Stimulated activated CD8-positive, alpha-beta memory T cell treated with anti-CD3 and anti-CD28 coated beads, Interleukin-7, amount 100 ng/mL, for 48 hours (primary cell): Measurements from ENCODE around the gene RPTOR.

Experiments used
- DNase-seq, 2 donors: peaks; one replicate each; pipeline ENCODE4 v3.0.0-alpha.2; 2020; ENCODE audit warnings: low read depth in 1 of 2; ENCODE audit errors: extremely low read depth in 1 of 2

The RPTOR gene

DNA sequence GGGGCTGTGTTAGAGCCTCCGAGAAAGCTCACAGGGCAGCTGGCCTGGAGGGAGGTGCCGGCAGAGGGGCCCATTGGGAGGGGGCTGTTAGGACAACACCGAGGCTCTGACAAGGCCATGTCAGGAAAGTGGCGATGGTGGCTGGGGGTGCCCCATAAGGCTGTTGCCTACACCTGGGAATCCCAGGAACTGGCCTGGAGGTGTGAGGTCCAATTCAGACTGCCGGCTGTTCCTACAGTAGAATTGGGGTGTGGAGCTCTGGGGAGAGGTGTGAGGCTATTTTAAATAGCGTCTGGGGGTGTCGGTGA is 292.0 kb downstream of the RPTOR start:
- no peak for DNase-seq

- DNase-seq, result no peak
These were observed 292.4 kb downstream of the RPTOR start for GRCh38 chr17:80836971-80837481.

- DNase-seq, result no peak
These were observed 293.1 kb downstream of the RPTOR start for GRCh38 chr17:80837711-80838110.

GRCh38 chr17:80838311-80839025 is 293.8 kb downstream of the RPTOR start:
- no peak for DNase-seq

DNA sequence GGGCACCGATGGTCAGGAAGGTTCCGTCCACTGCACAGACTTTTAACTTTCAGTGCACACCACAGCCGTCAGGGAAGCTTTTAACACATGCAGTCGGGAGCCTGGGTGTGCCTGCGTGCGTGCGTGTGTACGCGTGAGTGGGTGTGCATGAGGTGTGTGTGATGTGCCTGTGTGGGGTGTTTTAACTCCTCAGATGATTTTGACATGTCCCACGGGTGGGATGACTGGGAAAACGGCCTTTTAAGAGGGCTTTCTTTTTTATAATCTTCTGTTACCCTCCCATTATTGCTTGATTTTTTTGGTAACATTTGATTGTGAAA is 294.3 kb downstream of the RPTOR start:
- DNase-seq, result no peak

DNA sequence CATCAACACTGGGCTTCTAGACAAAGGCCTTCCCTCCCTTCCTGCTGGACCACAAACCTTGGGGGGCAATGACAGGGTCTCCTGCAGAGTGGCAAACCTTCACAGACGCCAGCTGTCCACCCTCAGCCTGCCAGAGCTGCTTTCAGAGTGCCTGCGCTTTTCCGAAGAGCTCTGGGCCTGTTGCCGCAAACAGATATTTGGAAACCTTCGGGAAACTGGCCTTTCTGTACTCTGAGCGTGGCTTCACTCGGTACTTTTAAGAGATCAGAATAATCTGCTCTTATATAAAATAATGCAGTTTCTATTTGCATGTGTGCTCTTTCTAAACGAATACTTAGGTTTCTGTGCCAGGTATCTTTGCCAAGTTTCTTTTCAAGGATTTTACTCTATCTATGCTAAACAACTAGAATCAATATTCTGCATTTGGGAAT is 294.9 kb downstream of the RPTOR start:
- no peak for DNase-seq

DNA sequence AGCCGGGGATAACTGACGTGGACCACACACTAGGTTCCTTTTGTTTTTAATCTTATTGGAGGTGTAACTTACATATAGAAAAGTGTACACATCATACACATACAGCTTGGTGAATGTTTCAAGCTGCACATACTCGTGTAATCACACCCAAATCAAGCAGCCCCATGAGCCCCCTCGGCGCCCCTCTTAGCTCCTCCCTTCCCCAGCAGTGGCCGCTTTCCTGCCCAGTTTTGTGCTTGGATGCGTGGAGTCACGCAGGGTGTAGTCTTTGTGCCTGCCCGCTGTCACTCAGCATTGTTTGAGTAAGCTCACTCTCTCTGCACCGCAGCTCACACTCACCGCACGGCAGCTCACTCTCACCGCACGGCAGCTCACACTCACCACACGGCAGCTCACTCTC is 295.3 kb downstream of the RPTOR start:
- no peak for DNase-seq

DNA sequence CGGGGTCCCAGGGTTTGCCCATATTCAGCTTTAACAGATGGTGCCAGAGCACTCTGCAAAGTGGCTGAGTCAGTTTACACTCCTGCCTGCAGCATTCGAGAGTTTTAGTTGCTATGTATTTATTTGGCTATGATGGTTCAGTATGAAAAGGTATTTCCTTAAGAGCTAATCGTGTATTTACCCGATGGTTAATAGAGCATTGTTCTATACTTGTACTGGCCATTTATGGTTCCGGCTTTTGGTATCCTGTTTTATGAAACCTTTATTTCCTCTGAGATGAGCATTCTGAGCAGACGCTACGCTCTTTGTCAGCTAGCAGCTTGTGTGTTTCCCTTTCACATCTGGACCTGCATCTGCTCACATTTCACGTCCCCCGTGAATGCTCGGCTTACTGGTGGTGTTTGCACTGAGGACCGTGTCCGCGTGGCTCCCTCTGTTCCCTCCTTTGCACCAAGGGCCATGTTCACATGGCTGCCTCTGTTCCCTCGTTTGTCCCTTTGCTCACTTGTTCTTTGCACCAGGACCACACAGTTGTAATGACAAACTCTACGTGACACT is 297.9 kb downstream of the RPTOR start:
- no peak for DNase-seq

- no peak for DNase-seq
These were observed 299.1 kb downstream of the RPTOR start for GRCh38 chr17:80843741-80844156.

DNA sequence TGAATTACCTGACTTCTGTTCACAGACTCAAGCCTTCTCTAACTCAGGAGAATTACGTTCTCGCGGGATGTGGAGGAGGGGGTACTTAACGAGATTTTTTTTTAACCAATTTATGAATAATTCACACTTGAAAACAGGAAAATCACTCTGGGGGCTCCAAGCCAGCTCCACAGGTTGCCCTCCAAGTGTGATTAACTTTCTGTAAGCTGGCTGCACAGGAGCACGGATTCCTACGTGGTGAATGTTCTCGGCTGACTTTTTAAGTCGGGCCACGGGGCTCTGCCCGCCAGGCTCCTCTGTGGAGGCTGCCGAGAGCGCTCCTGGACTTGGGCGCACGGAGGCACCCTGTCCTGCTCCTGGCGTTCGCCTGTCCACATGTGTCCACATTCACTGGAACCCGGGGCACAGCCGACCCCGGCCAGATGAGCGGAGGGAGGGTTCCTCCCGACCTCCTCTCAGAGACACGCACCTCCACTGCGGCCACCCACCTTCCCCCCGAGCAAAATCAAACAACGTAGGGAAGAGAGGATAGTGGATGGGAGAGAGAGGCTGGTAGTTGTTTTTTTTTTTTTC is 299.9 kb downstream of the RPTOR start:
- no peak for DNase-seq

DNA sequence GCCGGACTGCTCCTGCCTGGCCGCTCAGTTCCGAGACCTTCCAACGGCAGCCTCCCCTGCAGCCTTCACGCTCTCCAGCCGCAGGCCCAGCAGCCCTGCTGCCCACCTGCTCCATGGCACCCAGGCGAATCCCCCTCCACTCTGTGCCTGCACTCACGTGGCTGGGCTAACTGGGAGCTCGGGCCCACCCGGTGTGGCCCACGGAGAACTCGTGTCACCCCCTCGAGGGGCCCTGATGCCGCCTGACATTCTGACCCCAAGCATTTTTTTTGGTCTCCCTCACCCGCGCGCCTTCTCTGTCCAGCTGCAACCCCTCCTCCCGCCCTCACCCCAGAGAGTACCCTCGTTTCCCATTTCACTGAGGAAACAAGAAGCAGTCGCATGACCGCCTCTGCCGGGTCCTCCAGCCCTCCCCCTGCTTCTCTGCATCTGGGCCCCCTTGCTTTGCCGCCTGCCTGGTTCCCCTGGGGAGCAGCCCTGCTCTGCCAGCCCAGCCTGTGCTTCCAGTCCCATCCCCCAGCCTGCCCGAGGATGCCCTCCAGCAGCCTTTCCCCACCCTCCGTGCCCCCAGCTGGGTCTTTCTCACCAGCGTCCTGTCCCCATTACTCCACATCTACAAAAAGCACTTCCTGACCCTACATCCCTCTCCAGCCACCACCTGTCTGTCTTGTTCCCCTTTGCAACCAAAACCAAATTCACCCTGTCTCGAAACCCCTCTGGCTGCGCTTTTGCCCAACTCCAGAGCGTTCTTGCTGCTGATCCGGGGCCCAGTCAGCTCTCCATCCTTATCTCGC is 300.6 kb downstream of the RPTOR start:
- DNase-seq, result no peak

DNA sequence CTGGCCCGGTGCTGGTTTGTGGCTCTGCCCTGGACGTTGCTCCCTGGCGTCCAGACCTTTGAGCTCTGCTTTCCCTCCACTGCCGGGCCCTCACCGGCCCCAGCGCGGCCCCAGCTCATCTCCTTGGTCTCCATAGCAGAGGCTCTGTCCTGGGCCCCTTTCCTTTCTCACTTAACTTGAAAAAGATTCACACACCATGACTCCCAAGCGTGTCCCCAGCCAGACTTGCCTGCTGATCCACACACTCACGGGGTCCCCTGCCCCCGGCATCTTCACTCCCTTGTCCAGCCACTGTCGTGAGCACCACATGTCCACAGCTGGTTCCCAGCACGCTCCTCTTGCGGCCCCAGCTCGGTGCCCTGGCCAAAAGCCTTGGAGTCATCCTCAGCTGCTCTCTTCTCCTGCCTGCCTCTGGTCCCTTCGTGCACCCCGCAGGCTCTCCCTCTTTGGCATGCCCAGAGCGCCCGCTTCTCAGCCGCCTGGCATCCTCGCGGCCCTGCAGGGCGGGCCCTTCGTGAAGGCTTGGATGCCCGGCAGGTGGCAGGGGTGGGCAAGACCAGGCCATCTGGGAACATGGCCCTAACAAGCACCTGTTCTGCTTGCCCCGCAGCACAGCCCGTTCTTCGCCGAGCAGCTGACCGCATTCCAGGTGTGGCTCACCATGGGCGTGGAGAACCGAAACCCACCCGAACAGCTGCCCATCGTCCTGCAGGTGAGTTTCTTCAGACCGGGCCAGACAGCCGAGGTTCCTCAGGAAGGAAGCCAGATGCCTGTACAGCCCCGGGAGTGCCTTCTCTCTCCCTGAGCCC is 301.4 kb downstream of the RPTOR start:
- DNase-seq, result no peak

DNA sequence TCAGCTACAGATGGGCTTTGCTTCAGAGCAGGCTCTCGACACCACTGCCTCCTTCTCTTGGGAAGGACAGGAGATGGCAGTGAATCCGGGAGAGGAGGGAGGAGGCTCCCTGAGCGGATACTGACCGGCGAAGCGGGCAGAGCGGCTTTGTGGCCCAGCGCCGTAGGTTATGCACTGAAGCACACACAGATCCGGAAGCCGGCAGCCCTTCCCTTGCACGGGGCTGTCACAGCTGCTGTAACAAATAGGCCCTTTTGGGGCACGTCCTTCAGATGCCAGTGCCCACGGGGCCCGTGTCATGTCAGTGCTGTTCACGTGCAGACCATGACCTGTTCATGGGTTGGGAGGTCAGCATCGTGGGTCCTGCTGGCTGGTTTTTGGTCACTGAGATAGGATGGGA is 302.3 kb downstream of the RPTOR start:
- no peak for DNase-seq

- DNase-seq, result peak; percentile 64 to 70
These were observed 303.0 kb downstream of the RPTOR start for GRCh38 chr17:80847496-80848230.

GRCh38 chr17:80848449-80849102 is 303.9 kb downstream of the RPTOR start:
- no peak for DNase-seq

DNA sequence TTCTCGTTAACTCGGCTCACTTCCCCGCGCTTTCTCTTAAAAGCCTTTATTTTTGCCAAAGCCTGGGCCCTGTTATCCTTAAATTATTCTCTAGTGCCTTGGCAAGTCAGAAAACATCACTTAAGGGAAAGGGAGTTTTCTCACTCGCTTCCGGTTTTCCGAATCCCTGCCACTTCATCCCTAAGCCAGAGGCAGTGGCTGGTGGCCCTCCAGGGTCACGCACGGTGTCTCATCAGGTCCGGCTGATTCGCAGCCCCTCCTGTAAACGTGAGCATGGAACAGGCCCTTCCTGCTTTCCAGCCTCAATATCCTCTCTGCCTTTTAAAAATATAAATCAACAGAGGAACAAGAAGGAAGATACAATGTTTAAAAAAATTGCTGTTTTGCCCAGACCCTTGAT is 304.5 kb downstream of the RPTOR start:
- DNase-seq, result no peak

DNA sequence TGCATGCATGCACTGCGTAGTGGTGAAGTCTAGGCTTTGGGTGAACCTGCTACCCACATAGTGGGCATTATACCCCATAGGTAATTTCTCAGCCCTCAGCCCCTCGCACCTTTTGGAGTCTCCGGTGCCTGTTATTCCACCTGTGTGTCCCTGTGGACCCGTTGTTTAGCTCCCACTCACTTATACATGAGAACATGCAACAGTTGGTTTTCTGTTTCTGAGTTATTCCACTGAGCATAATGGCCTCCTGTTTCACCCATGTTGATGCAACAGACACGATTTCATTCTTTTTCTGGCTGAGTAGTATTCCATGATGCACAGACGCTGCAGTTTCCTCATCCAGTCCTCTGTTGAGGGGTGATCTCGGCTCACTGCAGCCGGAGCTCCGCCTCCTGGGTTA is 305.5 kb downstream of the RPTOR start:
- no peak for DNase-seq

GRCh38 chr17:80850817-80851216 is 306.2 kb downstream of the RPTOR start:
- no peak for DNase-seq

GRCh38 chr17:80851277-80851925 is 306.8 kb downstream of the RPTOR start:
- no peak for DNase-seq
